K562 (cell line): ENCODE measurements around the gene DAB2. TPM values are rescaled to one million over a fixed set of nuclear protein-coding genes. Genes with fewer than 3 reads are reported as not detected.

Experiments
- ATAC-seq: fragments of 200-7000 bp; cut with Tn5 transposase; 3 replicates; pipeline ENCODE4 v1.9.1; 2020; ENCODE audit warnings: moderate library complexity
- BruUV-seq: library from RNA; stranded (reverse); fragments of 400-500 nt; replicated peaks from 2 replicates; lab custom pipeline; 2021; lab: Mats Ljungman, UMichigan
- CTCF ChIA-PET: fragments of 300-600 bp; formaldehyde crosslinking; extraction: SDS; loops from one replicate; lab custom pipeline; 2021; ENCODE audit warnings: low intra/inter-chr PET ratio; lab: Yijun Ruan, JAX
- POLR2A ChIA-PET: fragments of 300-600, 350-650 bp; sonication (Branson Sonifier 250); formaldehyde crosslinking; extraction: SDS; loops from one replicate; lab custom pipeline; 2021; ENCODE audit warnings: antibody characterized with exemption, inconsistent platforms; lab: Yijun Ruan, JAX
- DNase-seq, 4 experiments: peaks; one replicate each; pipeline versions ENCODE4 v3.0.0 to v3.0.0-alpha.2; 2011 to 2018; ENCODE audit warnings: low spot score in 3 of 4, mixed read lengths in 3 of 4; ENCODE audit errors: extremely low read depth in 1 of 4
- FAIRE-seq: peaks from 2 replicates; lab custom pipeline; 2011; peaks lifted over from hg19 to GRCh38; lab: Jason Lieb, UNC
- H2AFZ ChIP-seq: 2 replicates; pipeline ENCODE4 v1.6.0; 2011; ENCODE audit warnings: low read depth, low read length, control low read depth, inconsistent platforms
- H3K27ac ChIP-seq: fragments of 200-600 bp; 3 replicates; pipeline ENCODE4 v1.8.0; 2011; ENCODE audit warnings: low read depth, mild to moderate bottlenecking, control low read depth, inconsistent platforms, low read length, moderate library complexity, mixed read lengths; ENCODE audit errors: extremely low read depth
- H3K27me3 ChIP-seq, 2 experiments: fragments of 300-600 bp in 1 of 2; 2 replicates in 1 of 2; 3 replicates in 1 of 2; pipeline versions ENCODE4 v1.6.0 to v1.8.0; 2011; ENCODE audit warnings: inconsistent platforms in 2 of 2, low read length in 2 of 2, mild to moderate bottlenecking in 1 of 2, mixed read lengths in 1 of 2, moderate library complexity in 1 of 2; ENCODE audit not compliant: control insufficient read depth in 2 of 2, insufficient read depth in 2 of 2
- H3K36me3 ChIP-seq: fragments of 300-600 bp; 3 replicates; pipeline ENCODE4 v1.8.0; 2011; ENCODE audit warnings: mild to moderate bottlenecking, low read length, inconsistent platforms; ENCODE audit not compliant: control insufficient read depth, insufficient read depth
- H3K4me1 ChIP-seq, 2 experiments: fragments of 200-600 bp in 1 of 2; replicated peaks in 1 of 2; 2 replicates in 1 of 2; 3 replicates in 1 of 2; pipeline versions ENCODE4 v1.5.1 to v1.8.0; 2011; ENCODE audit warnings: inconsistent platforms in 2 of 2, low read length in 2 of 2, mild to moderate bottlenecking in 1 of 2, mixed read lengths in 1 of 2, moderate library complexity in 1 of 2; ENCODE audit not compliant: control insufficient read depth in 2 of 2, insufficient read depth in 2 of 2
- H3K4me2 ChIP-seq: 2 replicates; pipeline ENCODE4 v1.6.1; 2011; ENCODE audit warnings: low read length, control low read depth, inconsistent platforms, mixed read lengths; ENCODE audit not compliant: insufficient read depth
- H3K4me3 ChIP-seq: fragments of 200-600 bp; sonication (generic), shearing (Covaris generic); 2 replicates; pipeline ENCODE4 v1.5.1; 2016; ENCODE audit warnings: control low read depth, inconsistent platforms
- H3K79me2 ChIP-seq: fragments of 200-600 bp; 3 replicates; pipeline ENCODE4 v1.8.0; 2011; ENCODE audit warnings: low read length, inconsistent platforms; ENCODE audit not compliant: control insufficient read depth, insufficient read depth
- H3K9ac ChIP-seq, 2 experiments: 2 replicates each; pipeline versions ENCODE4 v1.6.0 to v1.6.1; 2011; ENCODE audit warnings: low read depth in 2 of 2, low read length in 2 of 2, control low read depth in 1 of 2, inconsistent platforms in 1 of 2, mild to moderate bottlenecking in 1 of 2, mixed read lengths in 1 of 2; ENCODE audit not compliant: insufficient read depth in 1 of 2
- H3K9me1 ChIP-seq: one replicate; pipeline ENCODE4 v1.6.0; 2011; ENCODE audit warnings: inconsistent platforms, mild to moderate bottlenecking, low read length, moderate library complexity; ENCODE audit not compliant: control insufficient read depth, insufficient read depth
- H3K9me3 ChIP-seq: replicated peaks from 2 replicates; pipeline ENCODE4 v1.5.1; 2011; ENCODE audit warnings: low read depth, low read length, inconsistent platforms; ENCODE audit not compliant: control insufficient read depth, insufficient read depth
- H4K20me1 ChIP-seq: replicated peaks from 2 replicates; pipeline ENCODE4 v1.6.1; 2011; ENCODE audit warnings: low read length, inconsistent platforms, mixed read lengths; ENCODE audit not compliant: control insufficient read depth, insufficient read depth
- CEBPG ChIP-seq, 3 experiments: fragments of 200-800 bp in 1 of 3; sonication (Bioruptor generic) in 1 of 3; sonication (generic) in 1 of 3; formaldehyde crosslinking in 1 of 3; IDR thresholded peaks in 2 of 3; conservative IDR thresholded peaks in 1 of 3; 2 replicates each; pipeline versions ENCODE4 v1.6.1 to v1.8.0; 2016 to 2022; ENCODE audit warnings: missing compliant biosample characterization in 2 of 3, missing genetic modification characterization in 2 of 3, mild to moderate bottlenecking in 1 of 3, missing genetic modification reagents in 1 of 3
- FOSL1 ChIP-seq: fragments of 200-800 bp; sonication (Bioruptor generic); conservative IDR thresholded peaks from 2 replicates; pipeline ENCODE4 v1.6.1; 2016; ENCODE audit warnings: missing genetic modification characterization, missing compliant biosample characterization
- FOXK1 ChIP-seq: sonication (generic); formaldehyde crosslinking; IDR thresholded peaks from 2 replicates; pipeline ENCODE4 v1.8.0; 2022; ENCODE audit warnings: missing genetic modification reagents, mild to moderate bottlenecking, borderline replicate concordance
- RB1 ChIP-seq: fragments of 450-650 bp; IDR thresholded peaks from 2 replicates; pipeline ENCODE4 v1.6.1; 2017; ENCODE audit warnings: low read depth, mild to moderate bottlenecking
- SIX5 ChIP-seq, 2 experiments: IDR thresholded peaks; 2 replicates each; pipeline ENCODE4 v1.6.1; 2011; ENCODE audit warnings: low read length in 2 of 2, borderline replicate concordance in 1 of 2, low read depth in 1 of 2, mild to moderate bottlenecking in 1 of 2, moderate library complexity in 1 of 2; ENCODE audit not compliant: insufficient read depth in 1 of 2
- ZFP1 ChIP-seq: fragments of 450-650 bp; formaldehyde crosslinking; IDR thresholded peaks from 2 replicates; pipeline ENCODE4 v1.4.0; 2020; ENCODE audit warnings: mild to moderate bottlenecking, mixed read lengths
- WGBS: fragments of 100-300 bp; shearing (Covaris generic); methylation state at CpG from one replicate; pipeline ENCODE4 v1.1.6; 2016; ENCODE audit warnings: low coverage, mixed read lengths; ENCODE audit not compliant: insufficient coverage; ENCODE audit errors: missing lambda C conversion rate; 5-methylcytosine and 5-hydroxymethylcytosine counted together
- in situ Hi-C: fragments of 300-500 bp; cut with MboI; formaldehyde crosslinking; loops from 4 replicates; pipeline ENCODE4 v1.15.0; 2018; ENCODE audit warnings: inconsistent platforms, mixed read lengths
- intact Hi-C: fragments of 100-400 bp; cut with micrococcal nuclease; formaldehyde crosslinking; loops from 2 replicates; pipeline ENCODE4 v1.14.2; 2022
- polyA plus RNA-seq, 8 experiments: library from polyadenylated mRNA; depleted of rRNA in 4 of 8; stranded (reverse) in 5 of 8; unstranded in 3 of 8; fragments of >200 nt; fragmentation: Nextera tagmentation in 2 of 8; fragmentation: Illumina TruSeq in 1 of 8; extraction: Ambion mirVana in 2 of 8; extraction: Trizol in 1 of 8; gene quantifications; 2 replicates each; pipeline versions ENCODE4 v1.2.1 to v1.2.3, GENCODE V29; 2011 to 2014; ENCODE audit warnings: inconsistent platforms in 1 of 8, missing spikeins in 1 of 8
- total RNA-seq, 7 experiments: library from RNA; depleted of rRNA in 6 of 7; stranded (reverse); fragments of >200 nt in 6 of 7; fragmentation: Illumina TruSeq in 2 of 7; extraction: Trizol in 2 of 7; gene quantifications; 2 replicates each; pipeline versions ENCODE4 v1.2.1 to v1.2.3, GENCODE V29; 2011 to 2021; ENCODE audit warnings: low replicate concordance in 1 of 7
- TF ChIP-seq, protein P1 (sequence below): fragments of 450-650 bp; IDR thresholded peaks from 2 replicates; pipeline ENCODE4 v1.6.1; 2016

The DAB2 gene
- total and polyA plus RNA-seq, 9 of the 15 experiments (the other 6 are each of a cell fraction or from before 2014, with no cell fraction given), result 6.6 to 29.9 (median 24.1) TPM

DNA sequence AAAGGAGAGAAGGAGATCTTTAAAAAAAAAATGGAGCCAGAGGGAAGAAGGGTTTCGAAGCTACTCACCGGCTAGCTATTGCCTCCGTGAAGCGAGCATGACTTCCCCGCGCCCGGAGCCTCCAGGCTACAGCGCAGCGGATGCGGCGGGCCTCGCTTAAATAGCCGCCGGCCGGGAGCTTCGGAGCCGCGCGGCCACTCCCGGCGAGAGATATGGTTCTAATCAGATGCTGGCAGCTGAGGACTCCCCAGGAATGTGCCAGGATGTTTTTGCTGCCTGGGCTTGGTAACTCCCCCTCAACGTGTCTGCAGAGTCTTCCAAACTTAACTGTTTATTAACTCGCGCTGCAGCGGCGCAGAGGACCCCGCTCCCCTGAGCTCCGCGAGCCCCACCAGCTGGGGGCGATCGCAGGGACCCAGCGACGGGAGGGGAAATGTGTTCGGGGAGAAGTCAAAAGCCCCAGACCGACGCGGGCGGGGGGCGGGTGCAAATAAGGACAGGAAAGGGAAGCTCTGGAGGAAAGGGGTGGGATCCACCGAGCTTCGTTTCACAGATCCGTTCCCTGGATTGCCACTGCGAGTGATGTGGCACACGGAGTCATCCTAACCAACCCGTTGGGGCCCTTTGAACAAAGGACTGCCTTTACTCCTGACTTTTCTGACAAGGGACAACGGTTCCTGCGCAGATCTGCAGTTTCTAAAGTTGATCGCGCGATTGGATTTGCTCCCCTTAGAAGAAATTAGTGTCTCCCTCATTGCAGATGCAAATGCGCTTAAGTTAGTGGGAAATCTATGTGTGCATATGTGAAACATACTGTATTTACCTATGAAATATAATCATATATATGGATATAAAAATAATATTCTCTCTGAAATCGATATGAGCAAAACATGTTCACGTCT lies at the start of gene DAB2 (continued):
- TF ChIP-seq, protein P1, sequence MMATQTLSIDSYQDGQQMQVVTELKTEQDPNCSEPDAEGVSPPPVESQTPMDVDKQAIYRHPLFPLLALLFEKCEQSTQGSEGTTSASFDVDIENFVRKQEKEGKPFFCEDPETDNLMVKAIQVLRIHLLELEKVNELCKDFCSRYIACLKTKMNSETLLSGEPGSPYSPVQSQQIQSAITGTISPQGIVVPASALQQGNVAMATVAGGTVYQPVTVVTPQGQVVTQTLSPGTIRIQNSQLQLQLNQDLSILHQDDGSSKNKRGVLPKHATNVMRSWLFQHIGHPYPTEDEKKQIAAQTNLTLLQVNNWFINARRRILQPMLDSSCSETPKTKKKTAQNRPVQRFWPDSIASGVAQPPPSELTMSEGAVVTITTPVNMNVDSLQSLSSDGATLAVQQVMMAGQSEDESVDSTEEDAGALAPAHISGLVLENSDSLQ, result peak; percentile 25; the same call in 1 of the 2 replicates
- TF ChIP-seq ZFP1 (CRISPR knock-in tag), result no peak
- no peak for TF ChIP-seq CEBPG (CRISPR knock-in tag; IDR thresholded peaks at IDR 0.05)
- TF ChIP-seq CEBPG (tag; conservative IDR thresholded peaks at IDR 0.05 in 1 of 2, IDR thresholded peaks at IDR 0.05 in 1 of 2), result no peak

DNA sequence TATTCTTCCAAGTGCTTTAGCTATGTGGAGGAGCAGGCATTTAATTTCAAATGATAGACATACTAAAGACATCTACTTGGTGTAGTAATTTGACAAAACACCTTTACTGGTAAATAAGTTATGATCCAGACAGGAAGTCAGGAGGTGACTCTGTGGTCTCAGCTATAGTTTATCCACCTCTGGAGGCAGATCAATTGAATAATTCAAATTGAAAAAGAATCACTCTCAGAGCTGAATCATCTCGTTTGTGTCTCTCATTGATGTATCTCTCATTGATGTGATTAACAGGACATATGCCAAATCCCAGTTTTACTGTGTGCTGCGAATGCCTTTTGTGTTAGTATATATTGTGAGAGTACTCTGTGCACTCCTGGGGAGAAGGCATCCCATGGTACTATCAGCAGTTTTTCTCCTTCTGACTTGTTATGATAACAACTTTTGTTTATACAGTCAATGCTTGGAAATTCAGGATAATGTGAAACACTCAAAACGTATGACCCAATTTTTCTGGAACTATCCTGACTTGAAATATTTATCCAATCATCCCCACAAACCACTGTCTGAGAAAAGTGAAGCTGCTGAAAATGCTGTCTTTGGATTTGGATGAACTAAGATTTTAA lies 48.5 kb upstream of the DAB2 start:
- no peaks in the 10 kb centered on the region for H4K20me1 ChIP-seq
- no peak overlapping the region for H2AFZ ChIP-seq
- H3K27me3 ChIP-seq, result peaks cover 2 to 5% of the 10 kb centered on the region in 2 experiments; a peak in 3 of 5 replicates
- no peak overlapping the region for H3K27ac ChIP-seq
- no peak overlapping the region for H3K9ac ChIP-seq
- H3K4me1 ChIP-seq, result no peaks in the 10 kb centered on the region
- no TSS peak for BruUV-seq
- H3K36me3 ChIP-seq, result no peaks in the 10 kb centered on the region
- no peaks in the 10 kb centered on the region for H3K79me2 ChIP-seq
- H3K9me3 ChIP-seq, result no peaks in the 10 kb centered on the region
- CTCF ChIA-PET, result no interaction called here
- WGBS, result 0% methylated on average over 3 of the region's 3 CpGs
- H3K4me3 ChIP-seq, result no peak overlapping the region
- no peak for ATAC-seq
- intact Hi-C loops, result no loop called here
- no peaks in the 10 kb centered on the region for H3K9me1 ChIP-seq
- no peak for FAIRE-seq
- TF ChIP-seq FOSL1 (tag) (0 out of 2 replicates have a peak, but pooled peaks have one; percentile 0), FOXK1 (no peak), RB1 (no peak), SIX5 (IDR thresholded peaks at IDR 0.05; ENCODE audit: borderline replicate concordance in 1 of 2, insufficient read depth in 1 of 2, low read depth in 1 of 2, low read length in 2 of 2) (no peak)
- TF ChIP-seq, all 486 proteins: peak for 1
- in situ Hi-C loops, result no loop called here
- DNase-seq, result no peak
- POLR2A ChIA-PET, result no interaction called here
- no peak overlapping the region for H3K4me2 ChIP-seq
